ENCODE results near the gene RPL27A.

The RPL27A gene

GRCh38 chr11:8642196-8642841 is 40.3 kb upstream of the RPL27A start:
- no peak for TF ChIP-seq CTCF (IDR thresholded peaks at IDR 0.05)

GRCh38 chr11:8646873-8647272 is 35.7 kb upstream of the RPL27A start:
- no peak for TF ChIP-seq CTCF (IDR thresholded peaks at IDR 0.05)

- no peak for TF ChIP-seq CTCF (IDR thresholded peaks at IDR 0.05)
Measured at GRCh38 chr11:8649361-8649760, 33.2 kb upstream of the RPL27A start.

- TF ChIP-seq CTCF (IDR thresholded peaks at IDR 0.05): no peak
Measured at GRCh38 chr11:8650401-8650990, 32.1 kb upstream of the RPL27A start.

- no peak for TF ChIP-seq CTCF (IDR thresholded peaks at IDR 0.05)
Measured at GRCh38 chr11:8652140-8652539, 30.5 kb upstream of the RPL27A start.

- TF ChIP-seq CTCF (IDR thresholded peaks at IDR 0.05): no peak
Measured at GRCh38 chr11:8654503-8654902, 28.1 kb upstream of the RPL27A start.

- no peak for TF ChIP-seq CTCF (IDR thresholded peaks at IDR 0.05)
Measured at GRCh38 chr11:8656291-8656690, 26.3 kb upstream of the RPL27A start.

All from LNCAP (cell line).